HCT116 (cell line): Measurements from ENCODE around the gene SSR2. TPM values are rescaled to one million over a fixed set of nuclear protein-coding genes. Genes with fewer than 3 reads are reported as not detected.

Experiments
- ATAC-seq: fragments of 200-7000 bp; cut with Tn5 transposase; 2 replicates; pipeline ENCODE4 v1.9.1; 2020; ENCODE audit warnings: mild to moderate bottlenecking, moderate library complexity
- BruUV-seq: library from RNA; stranded (reverse); fragments of 400-500 nt; replicated peaks from 2 replicates; lab custom pipeline; 2021; lab: Mats Ljungman, UMichigan
- CTCF ChIA-PET: fragments of 300-600 bp; sonication (Branson Sonifier 250); formaldehyde crosslinking; loops from one replicate; lab custom pipeline; 2021; ENCODE audit warnings: antibody characterized with exemption; lab: Charles Lee
- POLR2A ChIA-PET: fragments of 300-600, 350-600 bp; sonication (Branson Sonifier 250); formaldehyde crosslinking; loops from one replicate; lab custom pipeline; 2021; ENCODE audit warnings: antibody characterized with exemption; lab: Charles Lee
- RAD21 ChIA-PET, 2 experiments: fragments of 300-600 bp; sonication (Branson Sonifier 250); formaldehyde crosslinking; loops; one replicate each; lab custom pipeline; 2023; ENCODE audit warnings: low total read pairs in 2 of 2; ENCODE audit not compliant: uncharacterized antibody in 2 of 2, unreplicated experiment in 2 of 2, low non-redundant PET in 1 of 2; lab: Charles Lee
- DNase-seq: peaks from one replicate; pipeline ENCODE4 v3.0.0-alpha.2; 2010; ENCODE audit warnings: low read depth, low spot score
- H2AFZ ChIP-seq: fragments of 200-600 bp; shearing (Covaris generic), sonication (generic); 2 replicates; pipeline ENCODE4 v1.6.1; 2017; ENCODE audit warnings: low read depth, mixed run types, mixed read lengths, antibody characterized with exemption, low read length; ENCODE audit not compliant: poor library complexity, severe bottlenecking
- H3K27ac ChIP-seq: 2 replicates; pipeline ENCODE4 v1.5.1; 2012; ENCODE audit warnings: low read depth, low read length
- H3K27me3 ChIP-seq: fragments of 200-600 bp; sonication (generic); 2 replicates; pipeline ENCODE4 v1.6.1; 2016; ENCODE audit warnings: mixed run types, low read length, mixed read lengths; ENCODE audit not compliant: insufficient read depth
- H3K36me3 ChIP-seq, 2 experiments: fragments of 200-500 bp in 1 of 2; fragments of 200-600 bp in 1 of 2; sonication (Bioruptor generic) in 1 of 2; sonication (generic) in 1 of 2; 2 replicates each; pipeline versions ENCODE4 v1.5.1 to v1.6.1; 2014 to 2016; ENCODE audit warnings: low read length in 2 of 2, inconsistent platforms in 1 of 2, mixed read lengths in 1 of 2, mixed run types in 1 of 2; ENCODE audit not compliant: insufficient read depth in 2 of 2, control insufficient read depth in 1 of 2
- H3K4me1 ChIP-seq, 2 experiments: fragments of 200-600 bp in 1 of 2; sonication (generic) in 1 of 2; 2 replicates each; pipeline versions ENCODE4 v1.5.1 to v1.6.1; 2012 to 2017; ENCODE audit warnings: low read length in 2 of 2, inconsistent platforms in 1 of 2, mild to moderate bottlenecking in 1 of 2, mixed read lengths in 1 of 2, mixed run types in 1 of 2, moderate library complexity in 1 of 2; ENCODE audit not compliant: insufficient read depth in 2 of 2, control insufficient read depth in 1 of 2
- H3K4me2 ChIP-seq: fragments of 200-600 bp; sonication (generic); 2 replicates; pipeline ENCODE4 v1.6.1; 2017; ENCODE audit warnings: mixed run types, low read length, mixed read lengths
- H3K4me3 ChIP-seq, 2 experiments: fragments of 200-600 bp in 1 of 2; sonication (generic) in 1 of 2; replicated peaks in 1 of 2; 2 replicates each; pipeline ENCODE4 v1.5.1; 2011 to 2016; ENCODE audit warnings: low read length in 2 of 2, control low read depth in 1 of 2, low read depth in 1 of 2, mild to moderate bottlenecking in 1 of 2, mixed read lengths in 1 of 2, mixed run types in 1 of 2
- H3K79me2 ChIP-seq: fragments of 200-600 bp; sonication (generic); 2 replicates; pipeline ENCODE4 v1.6.1; 2017; ENCODE audit warnings: mild to moderate bottlenecking, mixed run types, low read length, moderate library complexity, mixed read lengths; ENCODE audit not compliant: insufficient read depth
- H3K9ac ChIP-seq: fragments of 200-600 bp; sonication (generic); 2 replicates; pipeline ENCODE4 v1.6.1; 2016; ENCODE audit warnings: low read length, mixed read lengths
- H3K9me2 ChIP-seq: fragments of 200-600 bp; sonication (generic), shearing (Covaris generic); 2 replicates; pipeline ENCODE4 v1.6.1; 2017; ENCODE audit warnings: mixed run types, mild to moderate bottlenecking, moderate library complexity; ENCODE audit not compliant: insufficient read depth
- H3K9me3 ChIP-seq, 2 experiments: fragments of 200-500 bp in 1 of 2; fragments of 200-600 bp in 1 of 2; sonication (Bioruptor generic) in 1 of 2; sonication (generic) in 1 of 2; 2 replicates each; pipeline ENCODE4 v1.6.1; 2014 to 2017; ENCODE audit warnings: low read length in 2 of 2, mixed read lengths in 2 of 2, inconsistent platforms in 1 of 2, low read depth in 1 of 2, mild to moderate bottlenecking in 1 of 2, mixed run types in 1 of 2, moderate library complexity in 1 of 2; ENCODE audit not compliant: control insufficient read depth in 1 of 2, insufficient read depth in 1 of 2
- H4K20me1 ChIP-seq: fragments of 200-600 bp; sonication (generic), shearing (Covaris generic); 2 replicates; pipeline ENCODE4 v1.6.1; 2017; ENCODE audit warnings: mixed run types, mild to moderate bottlenecking, moderate library complexity; ENCODE audit not compliant: insufficient read depth
- CEBPB ChIP-seq: IDR thresholded peaks from 2 replicates; pipeline ENCODE4 v1.6.1; 2012; ENCODE audit warnings: low read depth
- EGR1 ChIP-seq: IDR thresholded peaks from 2 replicates; pipeline ENCODE4 v1.6.1; 2012; ENCODE audit warnings: low read depth
- ELF1 ChIP-seq: IDR thresholded peaks from 2 replicates; pipeline ENCODE4 v1.6.1; 2012; ENCODE audit warnings: low read depth, borderline replicate concordance
- EZH2 ChIP-seq: fragments of 200-600 bp; sonication (generic); IDR thresholded peaks from 2 replicates; pipeline ENCODE4 v1.6.1; 2017; ENCODE audit warnings: antibody characterized with exemption, mixed run types
- EZH2phosphoT487 ChIP-seq: fragments of 200-600 bp; IDR thresholded peaks from 2 replicates; pipeline ENCODE4 v1.6.1; 2018; ENCODE audit warnings: antibody characterized with exemption, borderline replicate concordance
- FOSL1 ChIP-seq: IDR thresholded peaks from 2 replicates; pipeline ENCODE4 v1.6.1; 2012; ENCODE audit warnings: low read depth
- POLR2A ChIP-seq: IDR thresholded peaks from 2 replicates; pipeline ENCODE4 v1.7.0; 2011; ENCODE audit warnings: borderline replicate concordance; ENCODE audit not compliant: insufficient read depth, insufficient read length; ENCODE audit errors: extremely low read depth
- RAD21 ChIP-seq: IDR thresholded peaks from 2 replicates; pipeline ENCODE4 v1.6.1; 2012; ENCODE audit warnings: low read depth, mild to moderate bottlenecking
- SIN3A ChIP-seq: IDR thresholded peaks from 2 replicates; pipeline ENCODE4 v1.6.1; 2012; ENCODE audit warnings: low read depth
- SP1 ChIP-seq: IDR thresholded peaks from 2 replicates; pipeline ENCODE4 v1.6.1; 2012; ENCODE audit warnings: low read depth
- SRF ChIP-seq: IDR thresholded peaks from 2 replicates; pipeline ENCODE4 v1.6.1; 2012; ENCODE audit warnings: low read depth
- TCF7L2 ChIP-seq: IDR thresholded peaks from 2 replicates; pipeline ENCODE4 v1.7.0; 2011; ENCODE audit warnings: borderline replicate concordance, inconsistent platforms; ENCODE audit not compliant: insufficient read depth, insufficient read length; ENCODE audit errors: extremely low read depth
- YY1 ChIP-seq: IDR thresholded peaks from 2 replicates; pipeline ENCODE4 v1.6.1; 2011; ENCODE audit warnings: low read length, low read depth, moderate library complexity, mild to moderate bottlenecking; ENCODE audit not compliant: insufficient replicate concordance; ENCODE audit errors: extremely low read depth
- ZFX ChIP-seq: fragments of 450-650 bp; IDR thresholded peaks from 2 replicates; pipeline ENCODE4 v1.6.1; 2017
- intact Hi-C: fragments of 100-400 bp; cut with micrococcal nuclease; formaldehyde crosslinking; loops from 2 replicates; pipeline ENCODE4 v1.10.0; 2022
- total RNA-seq: library from RNA; stranded (reverse); gene quantifications from one replicate; pipeline ENCODE4 v1.2.1, GENCODE V29; 2021; ENCODE audit not compliant: unreplicated experiment
- TF ChIP-seq, protein P1 (sequence below), 3 experiments: fragments of 200-600 bp in 1 of 3; sonication (generic) in 1 of 3; IDR thresholded peaks in 2 of 3; conservative IDR thresholded peaks in 1 of 3; 2 replicates each; pipeline ENCODE4 v1.5.1; 2012 to 2017; ENCODE audit warnings: low read depth in 2 of 3, low read length in 2 of 3, antibody characterized with exemption in 1 of 3, borderline replicate concordance in 1 of 3, control low read depth in 1 of 3, mild to moderate bottlenecking in 1 of 3, mixed read lengths in 1 of 3, mixed run types in 1 of 3, moderate library complexity in 1 of 3; ENCODE audit not compliant: insufficient read depth in 1 of 3
- TF ChIP-seq, protein P2 (sequence below): IDR thresholded peaks from 2 replicates; pipeline ENCODE4 v1.6.1; 2012; ENCODE audit warnings: low read depth

The SSR2 gene
- total RNA-seq, 1 experiment from 2014 or later: 153 TPM

- H3K36me3 ChIP-seq: no peaks in the 10 kb centered on the region
- H3K4me2 ChIP-seq: no peak overlapping the region
- TF ChIP-seq POLR2A (no peak), TCF7L2 (no peak), FOSL1 (no peak), RAD21 (no peak), EZH2phosphoT487 (no peak), ELF1 (no peak), EGR1 (no peak), SP1 (no peak), SIN3A (no peak), EZH2 (no peak), ZFX (no peak), CEBPB (no peak), YY1 (no peak), SRF (no peak)
- TF ChIP-seq, protein P1, sequence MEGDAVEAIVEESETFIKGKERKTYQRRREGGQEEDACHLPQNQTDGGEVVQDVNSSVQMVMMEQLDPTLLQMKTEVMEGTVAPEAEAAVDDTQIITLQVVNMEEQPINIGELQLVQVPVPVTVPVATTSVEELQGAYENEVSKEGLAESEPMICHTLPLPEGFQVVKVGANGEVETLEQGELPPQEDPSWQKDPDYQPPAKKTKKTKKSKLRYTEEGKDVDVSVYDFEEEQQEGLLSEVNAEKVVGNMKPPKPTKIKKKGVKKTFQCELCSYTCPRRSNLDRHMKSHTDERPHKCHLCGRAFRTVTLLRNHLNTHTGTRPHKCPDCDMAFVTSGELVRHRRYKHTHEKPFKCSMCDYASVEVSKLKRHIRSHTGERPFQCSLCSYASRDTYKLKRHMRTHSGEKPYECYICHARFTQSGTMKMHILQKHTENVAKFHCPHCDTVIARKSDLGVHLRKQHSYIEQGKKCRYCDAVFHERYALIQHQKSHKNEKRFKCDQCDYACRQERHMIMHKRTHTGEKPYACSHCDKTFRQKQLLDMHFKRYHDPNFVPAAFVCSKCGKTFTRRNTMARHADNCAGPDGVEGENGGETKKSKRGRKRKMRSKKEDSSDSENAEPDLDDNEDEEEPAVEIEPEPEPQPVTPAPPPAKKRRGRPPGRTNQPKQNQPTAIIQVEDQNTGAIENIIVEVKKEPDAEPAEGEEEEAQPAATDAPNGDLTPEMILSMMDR (IDR thresholded peaks at IDR 0.05 in 2 of 3, conservative IDR thresholded peaks at IDR 0.05 in 1 of 3; ENCODE audit: borderline replicate concordance in 1 of 3, insufficient read depth in 1 of 3, low read depth in 2 of 3, low read length in 2 of 3): no peak
- TF ChIP-seq, protein P2, sequence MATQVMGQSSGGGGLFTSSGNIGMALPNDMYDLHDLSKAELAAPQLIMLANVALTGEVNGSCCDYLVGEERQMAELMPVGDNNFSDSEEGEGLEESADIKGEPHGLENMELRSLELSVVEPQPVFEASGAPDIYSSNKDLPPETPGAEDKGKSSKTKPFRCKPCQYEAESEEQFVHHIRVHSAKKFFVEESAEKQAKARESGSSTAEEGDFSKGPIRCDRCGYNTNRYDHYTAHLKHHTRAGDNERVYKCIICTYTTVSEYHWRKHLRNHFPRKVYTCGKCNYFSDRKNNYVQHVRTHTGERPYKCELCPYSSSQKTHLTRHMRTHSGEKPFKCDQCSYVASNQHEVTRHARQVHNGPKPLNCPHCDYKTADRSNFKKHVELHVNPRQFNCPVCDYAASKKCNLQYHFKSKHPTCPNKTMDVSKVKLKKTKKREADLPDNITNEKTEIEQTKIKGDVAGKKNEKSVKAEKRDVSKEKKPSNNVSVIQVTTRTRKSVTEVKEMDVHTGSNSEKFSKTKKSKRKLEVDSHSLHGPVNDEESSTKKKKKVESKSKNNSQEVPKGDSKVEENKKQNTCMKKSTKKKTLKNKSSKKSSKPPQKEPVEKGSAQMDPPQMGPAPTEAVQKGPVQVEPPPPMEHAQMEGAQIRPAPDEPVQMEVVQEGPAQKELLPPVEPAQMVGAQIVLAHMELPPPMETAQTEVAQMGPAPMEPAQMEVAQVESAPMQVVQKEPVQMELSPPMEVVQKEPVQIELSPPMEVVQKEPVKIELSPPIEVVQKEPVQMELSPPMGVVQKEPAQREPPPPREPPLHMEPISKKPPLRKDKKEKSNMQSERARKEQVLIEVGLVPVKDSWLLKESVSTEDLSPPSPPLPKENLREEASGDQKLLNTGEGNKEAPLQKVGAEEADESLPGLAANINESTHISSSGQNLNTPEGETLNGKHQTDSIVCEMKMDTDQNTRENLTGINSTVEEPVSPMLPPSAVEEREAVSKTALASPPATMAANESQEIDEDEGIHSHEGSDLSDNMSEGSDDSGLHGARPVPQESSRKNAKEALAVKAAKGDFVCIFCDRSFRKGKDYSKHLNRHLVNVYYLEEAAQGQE: no peak
- TF ChIP-seq, all 23 proteins: peak for 0
- Histone ChIP-seq H2AFZ (no peak overlapping the region), H3K9ac (no peak overlapping the region), H4K20me1 (no peaks in the 10 kb centered on the region), H3K4me3 (no peak overlapping the region), H3K27me3 (no peaks in the 10 kb centered on the region), H3K79me2 (no peaks in the 10 kb centered on the region), H3K27ac (no peak overlapping the region), H3K4me1 (peaks cover 6 to 37% of the 10 kb centered on the region in 2 experiments), H3K9me2 (no peaks in the 10 kb centered on the region), H3K9me3 (no peaks in the 10 kb centered on the region)
- no TSS peak for BruUV-seq
- ChIA-PET CTCF (no interaction called here), RAD21 (no interaction called here), POLR2A (no interaction called here)
- intact Hi-C loops: loop anchor here (10.0 kb wide), 1 partner anchor 65 kb away; the partner anchor contains the start of gene RAB25
- DNase-seq (no peak), ATAC-seq (no peak)
These were observed 20.8 kb downstream of the SSR2 start for GRCh38 chr1:155999964-156000363.
